ENCODE measurements around the gene MINDY4.

The MINDY4 gene

DNA sequence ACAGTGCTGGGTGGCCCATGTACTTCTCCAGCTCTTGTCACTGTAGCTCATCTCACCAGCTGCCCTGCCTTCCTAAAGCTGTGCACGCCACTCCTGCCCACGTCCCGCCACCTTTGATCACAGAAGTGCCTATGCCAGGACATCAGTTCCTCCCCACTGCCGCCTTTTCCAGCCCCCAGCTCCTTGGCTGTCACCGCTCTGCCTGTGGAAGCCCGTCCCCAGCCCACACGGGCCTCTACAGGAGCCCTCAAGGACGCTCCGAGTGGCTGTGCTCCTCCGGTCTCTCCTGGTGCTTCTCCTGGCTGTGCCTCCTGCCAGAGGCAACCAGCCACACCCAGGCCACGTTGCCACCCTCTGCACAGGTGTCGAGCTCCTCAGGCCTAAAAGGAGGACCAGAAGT is 38.6 kb upstream of the MINDY4 start:
- H3K27ac ChIP-seq (replicated peaks): no peak overlapping the region
- peaks cover 4% of the 10 kb centered on the region for H3K27me3 ChIP-seq (ENCODE audit: insufficient read depth, poor library complexity, severe bottlenecking)
- DNase-seq (ENCODE audit: low read depth in 1 of 2, low spot score in 1 of 2): no peak
- TF ChIP-seq POLR2AphosphoS5 (IDR thresholded peaks at IDR 0.05; ENCODE audit: low read depth) (no peak), REST (IDR thresholded peaks at IDR 0.05; ENCODE audit: insufficient replicate concordance, low read depth) (no peak), SPI1 (IDR thresholded peaks at IDR 0.05; ENCODE audit: borderline replicate concordance, low read depth) (no peak), GABPA (IDR thresholded peaks at IDR 0.05; ENCODE audit: low read depth) (no peak)
- TF ChIP-seq, protein P1, sequence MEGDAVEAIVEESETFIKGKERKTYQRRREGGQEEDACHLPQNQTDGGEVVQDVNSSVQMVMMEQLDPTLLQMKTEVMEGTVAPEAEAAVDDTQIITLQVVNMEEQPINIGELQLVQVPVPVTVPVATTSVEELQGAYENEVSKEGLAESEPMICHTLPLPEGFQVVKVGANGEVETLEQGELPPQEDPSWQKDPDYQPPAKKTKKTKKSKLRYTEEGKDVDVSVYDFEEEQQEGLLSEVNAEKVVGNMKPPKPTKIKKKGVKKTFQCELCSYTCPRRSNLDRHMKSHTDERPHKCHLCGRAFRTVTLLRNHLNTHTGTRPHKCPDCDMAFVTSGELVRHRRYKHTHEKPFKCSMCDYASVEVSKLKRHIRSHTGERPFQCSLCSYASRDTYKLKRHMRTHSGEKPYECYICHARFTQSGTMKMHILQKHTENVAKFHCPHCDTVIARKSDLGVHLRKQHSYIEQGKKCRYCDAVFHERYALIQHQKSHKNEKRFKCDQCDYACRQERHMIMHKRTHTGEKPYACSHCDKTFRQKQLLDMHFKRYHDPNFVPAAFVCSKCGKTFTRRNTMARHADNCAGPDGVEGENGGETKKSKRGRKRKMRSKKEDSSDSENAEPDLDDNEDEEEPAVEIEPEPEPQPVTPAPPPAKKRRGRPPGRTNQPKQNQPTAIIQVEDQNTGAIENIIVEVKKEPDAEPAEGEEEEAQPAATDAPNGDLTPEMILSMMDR (IDR thresholded peaks at IDR 0.05; ENCODE audit: insufficient read depth, low read length): no peak
- no peak overlapping the region for H3K4me3 ChIP-seq (replicated peaks; ENCODE audit: insufficient read depth, low read length)

DNA sequence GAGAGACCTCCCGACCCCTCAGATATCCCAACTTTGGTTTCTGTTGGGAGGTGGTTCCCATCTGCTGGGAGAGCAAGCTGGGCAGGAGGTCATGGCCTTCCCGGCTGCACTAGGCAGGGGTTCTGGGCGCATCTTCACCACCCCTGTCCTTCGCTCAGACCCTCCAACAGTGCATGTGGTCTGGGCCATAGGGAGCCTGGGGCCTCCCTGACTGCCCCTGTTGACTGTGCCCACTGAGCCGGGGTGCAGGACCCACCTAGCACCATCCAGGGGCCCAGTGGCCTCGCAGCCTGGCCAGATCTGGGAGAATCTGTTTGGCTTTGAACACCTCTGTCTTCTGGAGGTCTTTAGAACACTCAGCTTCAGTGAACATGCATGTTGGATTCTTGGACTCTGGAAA is 38.0 kb upstream of the MINDY4 start:
- no peak for DNase-seq (ENCODE audit: low read depth in 1 of 2, low spot score in 1 of 2)
- H3K27ac ChIP-seq (replicated peaks): no peak overlapping the region
- H3K4me3 ChIP-seq (replicated peaks; ENCODE audit: insufficient read depth, low read length): no peak overlapping the region
- peaks cover 5% of the 10 kb centered on the region for H3K27me3 ChIP-seq (ENCODE audit: insufficient read depth, poor library complexity, severe bottlenecking)
- TF ChIP-seq REST (IDR thresholded peaks at IDR 0.05; ENCODE audit: insufficient replicate concordance, low read depth) (no peak), GABPA (IDR thresholded peaks at IDR 0.05; ENCODE audit: low read depth) (no peak), POLR2AphosphoS5 (IDR thresholded peaks at IDR 0.05; ENCODE audit: low read depth) (no peak), SPI1 (IDR thresholded peaks at IDR 0.05; ENCODE audit: borderline replicate concordance, low read depth) (no peak)
- TF ChIP-seq, protein P1 (IDR thresholded peaks at IDR 0.05; ENCODE audit: insufficient read depth, low read length): no peak

DNA sequence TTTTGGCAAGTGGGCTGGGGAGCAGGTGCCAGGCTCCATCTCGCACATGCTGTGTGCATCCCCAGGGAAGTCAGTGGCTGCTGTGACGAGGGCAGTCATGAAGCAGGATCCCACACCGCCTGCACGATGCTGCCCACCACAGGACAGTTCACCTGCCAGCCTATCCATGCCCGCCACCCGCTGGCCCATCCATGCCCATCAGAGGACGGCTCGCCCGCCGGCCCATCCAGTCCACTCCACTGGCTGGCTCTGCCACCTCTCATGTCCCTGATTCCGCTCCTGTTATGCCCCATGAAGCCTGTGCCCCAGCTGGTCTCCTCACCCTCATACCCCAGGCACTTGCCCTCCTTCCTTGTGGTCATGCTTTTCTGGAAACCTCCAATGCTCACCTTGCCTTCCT is 37.5 kb upstream of the MINDY4 start:
- no peak for DNase-seq (ENCODE audit: low read depth in 1 of 2, low spot score in 1 of 2)
- Histone ChIP-seq H3K4me3 (replicated peaks; ENCODE audit: insufficient read depth, low read length) (no peak overlapping the region), H3K27me3 (ENCODE audit: insufficient read depth, poor library complexity, severe bottlenecking) (peaks cover 5% of the 10 kb centered on the region), H3K27ac (replicated peaks) (no peak overlapping the region)
- TF ChIP-seq GABPA (IDR thresholded peaks at IDR 0.05; ENCODE audit: low read depth) (no peak), REST (IDR thresholded peaks at IDR 0.05; ENCODE audit: insufficient replicate concordance, low read depth) (no peak), SPI1 (IDR thresholded peaks at IDR 0.05; ENCODE audit: borderline replicate concordance, low read depth) (no peak), POLR2AphosphoS5 (IDR thresholded peaks at IDR 0.05; ENCODE audit: low read depth) (no peak)
- TF ChIP-seq, protein P1 (IDR thresholded peaks at IDR 0.05; ENCODE audit: insufficient read depth, low read length): no peak

All from HL-60 (cell line).